K562 (cell line): ENCODE data around the gene RETREG2. TPM values are rescaled to one million over a fixed set of nuclear protein-coding genes. Genes with fewer than 3 reads are reported as not detected.
A peak's percentile ranks its signal among the peaks of the same experiment; 100 is the strongest.

Source experiments
- ATAC-seq: fragments of 200-7000 bp; cut with Tn5 transposase; 3 replicates; pipeline ENCODE4 v1.9.1; 2020; ENCODE audit warnings: moderate library complexity
- BruUV-seq: library from RNA; stranded (reverse); fragments of 400-500 nt; replicated peaks from 2 replicates; lab custom pipeline; 2021; lab: Mats Ljungman, UMichigan
- CTCF ChIA-PET: fragments of 300-600 bp; formaldehyde crosslinking; extraction: SDS; loops from one replicate; lab custom pipeline; 2021; ENCODE audit warnings: low intra/inter-chr PET ratio; lab: Yijun Ruan, JAX
- POLR2A ChIA-PET: fragments of 300-600, 350-650 bp; sonication (Branson Sonifier 250); formaldehyde crosslinking; extraction: SDS; loops from one replicate; lab custom pipeline; 2021; ENCODE audit warnings: antibody characterized with exemption, inconsistent platforms; lab: Yijun Ruan, JAX
- DNase-seq, 4 experiments: peaks; one replicate each; pipeline versions ENCODE4 v3.0.0 to v3.0.0-alpha.2; 2011 to 2018; ENCODE audit warnings: low spot score in 3 of 4, mixed read lengths in 3 of 4; ENCODE audit errors: extremely low read depth in 1 of 4
- FAIRE-seq: peaks from 2 replicates; lab custom pipeline; 2011; peaks lifted over from hg19 to GRCh38; lab: Jason Lieb, UNC
- H2AFZ ChIP-seq: 2 replicates; pipeline ENCODE4 v1.6.0; 2011; ENCODE audit warnings: low read depth, low read length, control low read depth, inconsistent platforms
- H3K27ac ChIP-seq: fragments of 200-600 bp; 3 replicates; pipeline ENCODE4 v1.8.0; 2011; ENCODE audit warnings: low read depth, mild to moderate bottlenecking, control low read depth, inconsistent platforms, low read length, moderate library complexity, mixed read lengths; ENCODE audit errors: extremely low read depth
- H3K27me3 ChIP-seq, 2 experiments: fragments of 300-600 bp in 1 of 2; 2 replicates in 1 of 2; 3 replicates in 1 of 2; pipeline versions ENCODE4 v1.6.0 to v1.8.0; 2011; ENCODE audit warnings: inconsistent platforms in 2 of 2, low read length in 2 of 2, mild to moderate bottlenecking in 1 of 2, mixed read lengths in 1 of 2, moderate library complexity in 1 of 2; ENCODE audit not compliant: control insufficient read depth in 2 of 2, insufficient read depth in 2 of 2
- H3K36me3 ChIP-seq: fragments of 300-600 bp; 3 replicates; pipeline ENCODE4 v1.8.0; 2011; ENCODE audit warnings: mild to moderate bottlenecking, low read length, inconsistent platforms; ENCODE audit not compliant: control insufficient read depth, insufficient read depth
- H3K4me1 ChIP-seq, 2 experiments: fragments of 200-600 bp in 1 of 2; replicated peaks in 1 of 2; 2 replicates in 1 of 2; 3 replicates in 1 of 2; pipeline versions ENCODE4 v1.5.1 to v1.8.0; 2011; ENCODE audit warnings: inconsistent platforms in 2 of 2, low read length in 2 of 2, mild to moderate bottlenecking in 1 of 2, mixed read lengths in 1 of 2, moderate library complexity in 1 of 2; ENCODE audit not compliant: control insufficient read depth in 2 of 2, insufficient read depth in 2 of 2
- H3K4me2 ChIP-seq: 2 replicates; pipeline ENCODE4 v1.6.1; 2011; ENCODE audit warnings: low read length, control low read depth, inconsistent platforms, mixed read lengths; ENCODE audit not compliant: insufficient read depth
- H3K4me3 ChIP-seq: fragments of 200-600 bp; sonication (generic), shearing (Covaris generic); 2 replicates; pipeline ENCODE4 v1.5.1; 2016; ENCODE audit warnings: control low read depth, inconsistent platforms
- H3K79me2 ChIP-seq: fragments of 200-600 bp; 3 replicates; pipeline ENCODE4 v1.8.0; 2011; ENCODE audit warnings: low read length, inconsistent platforms; ENCODE audit not compliant: control insufficient read depth, insufficient read depth
- H3K9ac ChIP-seq, 2 experiments: 2 replicates each; pipeline versions ENCODE4 v1.6.0 to v1.6.1; 2011; ENCODE audit warnings: low read depth in 2 of 2, low read length in 2 of 2, control low read depth in 1 of 2, inconsistent platforms in 1 of 2, mild to moderate bottlenecking in 1 of 2, mixed read lengths in 1 of 2; ENCODE audit not compliant: insufficient read depth in 1 of 2
- H3K9me1 ChIP-seq: one replicate; pipeline ENCODE4 v1.6.0; 2011; ENCODE audit warnings: inconsistent platforms, mild to moderate bottlenecking, low read length, moderate library complexity; ENCODE audit not compliant: control insufficient read depth, insufficient read depth
- H3K9me3 ChIP-seq: replicated peaks from 2 replicates; pipeline ENCODE4 v1.5.1; 2011; ENCODE audit warnings: low read depth, low read length, inconsistent platforms; ENCODE audit not compliant: control insufficient read depth, insufficient read depth
- H4K20me1 ChIP-seq: replicated peaks from 2 replicates; pipeline ENCODE4 v1.6.1; 2011; ENCODE audit warnings: low read length, inconsistent platforms, mixed read lengths; ENCODE audit not compliant: control insufficient read depth, insufficient read depth
- FOS ChIP-seq: IDR thresholded peaks from 3 replicates; pipeline ENCODE4 v1.6.1; 2011; ENCODE audit not compliant: insufficient read length; ENCODE audit errors: extremely low read depth
- KHSRP ChIP-seq: fragments of 450-650 bp; IDR thresholded peaks from 2 replicates; pipeline ENCODE4 v1.6.1; 2017
- MXI1 ChIP-seq: IDR thresholded peaks from 2 replicates; pipeline ENCODE4 v1.6.1; 2011; ENCODE audit warnings: low read depth, mild to moderate bottlenecking, improper control_type of control experiment, low read length
- PHF21A ChIP-seq: fragments of 450-650 bp; IDR thresholded peaks from 2 replicates; pipeline ENCODE4 v1.6.1; 2017; ENCODE audit warnings: low read depth, borderline replicate concordance
- POLR3G ChIP-seq: IDR thresholded peaks from 2 replicates; pipeline ENCODE4 v1.6.1; 2011; ENCODE audit not compliant: insufficient read length, insufficient replicate concordance; ENCODE audit errors: extremely low read depth
- SPI1 ChIP-seq: IDR thresholded peaks from 2 replicates; pipeline ENCODE4 v1.6.1; 2011; ENCODE audit warnings: low read depth, low read length, control low read depth, borderline replicate concordance
- ZNF318 ChIP-seq, 2 experiments: fragments of 450-650 bp; IDR thresholded peaks; 2 replicates each; pipeline ENCODE4 v1.6.1; 2016; ENCODE audit warnings: mild to moderate bottlenecking in 2 of 2, borderline replicate concordance in 1 of 2, low read depth in 1 of 2, moderate library complexity in 1 of 2
- WGBS: fragments of 100-300 bp; shearing (Covaris generic); methylation state at CpG from one replicate; pipeline ENCODE4 v1.1.6; 2016; ENCODE audit warnings: low coverage, mixed read lengths; ENCODE audit not compliant: insufficient coverage; ENCODE audit errors: missing lambda C conversion rate; 5-methylcytosine and 5-hydroxymethylcytosine counted together
- in situ Hi-C: fragments of 300-500 bp; cut with MboI; formaldehyde crosslinking; loops from 4 replicates; pipeline ENCODE4 v1.15.0; 2018; ENCODE audit warnings: inconsistent platforms, mixed read lengths
- intact Hi-C: fragments of 100-400 bp; cut with micrococcal nuclease; formaldehyde crosslinking; loops from 2 replicates; pipeline ENCODE4 v1.14.2; 2022
- polyA plus RNA-seq, 8 experiments: library from polyadenylated mRNA; depleted of rRNA in 4 of 8; stranded (reverse) in 5 of 8; unstranded in 3 of 8; fragments of >200 nt; fragmentation: Nextera tagmentation in 2 of 8; fragmentation: Illumina TruSeq in 1 of 8; extraction: Ambion mirVana in 2 of 8; extraction: Trizol in 1 of 8; gene quantifications; 2 replicates each; pipeline versions ENCODE4 v1.2.1 to v1.2.3, GENCODE V29; 2011 to 2014; ENCODE audit warnings: inconsistent platforms in 1 of 8, missing spikeins in 1 of 8
- total RNA-seq, 7 experiments: library from RNA; depleted of rRNA in 6 of 7; stranded (reverse); fragments of >200 nt in 6 of 7; fragmentation: Illumina TruSeq in 2 of 7; extraction: Trizol in 2 of 7; gene quantifications; 2 replicates each; pipeline versions ENCODE4 v1.2.1 to v1.2.3, GENCODE V29; 2011 to 2021; ENCODE audit warnings: low replicate concordance in 1 of 7

RETREG2 gene
- total and polyA plus RNA-seq, 9 of the 15 experiments (the other 6 are each of a cell fraction or from before 2014, with no cell fraction given), result 4.9 to 40.1 (median 19.2) TPM

DNA sequence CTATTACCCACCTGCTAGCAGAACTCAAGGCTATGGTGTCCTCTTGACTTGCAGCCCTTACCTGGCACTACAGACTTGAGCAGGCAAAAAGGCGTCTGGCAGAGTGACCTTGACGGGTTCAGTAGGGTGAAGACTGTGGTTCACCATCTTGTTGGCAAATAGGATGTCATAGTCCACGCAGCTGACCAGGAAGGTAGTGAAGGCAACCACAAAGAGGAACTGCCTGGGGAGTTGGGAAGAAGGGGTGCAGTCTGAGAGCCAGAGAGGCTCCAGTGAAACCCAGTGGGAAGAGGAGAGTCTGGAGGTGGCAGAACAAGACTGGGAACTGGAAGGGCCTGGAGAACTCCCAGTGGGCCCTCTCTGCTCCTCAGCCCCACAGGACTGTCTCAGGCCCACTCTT is 47.3 kb downstream of the RETREG2 start:
- FAIRE-seq (no peak), DNase-seq (no peak)
- BruUV-seq, result no TSS peak
- CTCF ChIA-PET, result no interaction called here
- Histone ChIP-seq H3K4me3 (no peak overlapping the region), H3K27ac (no peak overlapping the region; the same call in 2 of the 3 replicates)
- TF ChIP-seq FOS, result no peak
- TF ChIP-seq ZNF318 (IDR thresholded peaks at IDR 0.05; ENCODE audit: borderline replicate concordance in 1 of 2, low read depth in 1 of 2), result no peak
- TF ChIP-seq PHF21A, result no peak
- no peak for TF ChIP-seq MXI1
- 0 out of 2 replicates have a peak, but pooled peaks have one; percentile 27 for TF ChIP-seq SPI1
- no peak for TF ChIP-seq KHSRP
- TF ChIP-seq POLR3G, result no peak
- TF ChIP-seq, all 486 proteins: peak for 1
- H4K20me1 ChIP-seq, result no peaks in the 10 kb centered on the region
- H3K9me3 ChIP-seq, result no peaks in the 10 kb centered on the region
- POLR2A ChIA-PET, result no interaction called here
- H3K9ac ChIP-seq, result no peak overlapping the region; a peak in 1 of 4 replicates
- H3K79me2 ChIP-seq, result peaks cover 34% of the 10 kb centered on the region
- H3K36me3 ChIP-seq, result peaks cover 67% of the 10 kb centered on the region
- intact Hi-C loops (loop anchor here (5.0 kb wide), 1 partner anchor 72 kb away; no protein-coding TSS in a partner anchor), in situ Hi-C loops (no loop called here)
- peaks cover 9 to 24% of the 10 kb centered on the region in 2 experiments; a peak in 3 of 5 replicates for H3K4me1 ChIP-seq
- no peak for ATAC-seq
- H3K9me1 ChIP-seq, result no peaks in the 10 kb centered on the region
- no peaks in the 10 kb centered on the region for H3K27me3 ChIP-seq
- H3K4me2 ChIP-seq, result no peak overlapping the region
- no peak overlapping the region for H2AFZ ChIP-seq
- 92% methylated on average over 3 of the region's 3 CpGs for WGBS
